Spinal cord (tissue), 10 donors: ENCODE measurements around the gene RHOT2. TPM values are rescaled to one million over a fixed set of nuclear protein-coding genes. Genes with fewer than 3 reads are reported as not detected.
"Not testable (repeated sequence)": the region's sequence is repeated elsewhere in the genome, so short reads cannot be mapped to it uniquely, and the experiment has no call there.

Experiments used
- DNase-seq, 6 donors: peaks; one replicate each; pipeline versions ENCODE4 v3.0.0 to v3.0.0-alpha.2; 2013 to 2015; ENCODE audit warnings: low spot score in 6 of 6, low read depth in 4 of 6
- H3K27ac ChIP-seq: one replicate; pipeline ENCODE4 v1.5.1; 2013; ENCODE audit warnings: low read depth, low read length, control low read depth
- H3K27me3 ChIP-seq: one replicate; pipeline ENCODE4 v1.6.1; 2013; ENCODE audit warnings: low read length; ENCODE audit not compliant: control insufficient read depth, insufficient read depth
- H3K36me3 ChIP-seq: one replicate; pipeline ENCODE4 v1.6.1; 2013; ENCODE audit warnings: low read length; ENCODE audit not compliant: control insufficient read depth, insufficient read depth
- H3K4me1 ChIP-seq: one replicate; pipeline ENCODE4 v1.6.1; 2013; ENCODE audit warnings: low read length; ENCODE audit not compliant: control insufficient read depth, insufficient read depth
- H3K4me3 ChIP-seq: one replicate; pipeline ENCODE4 v1.5.1; 2013; ENCODE audit warnings: low read depth, low read length, control low read depth
- H3K9me3 ChIP-seq: one replicate; pipeline ENCODE4 v1.6.1; 2013; ENCODE audit warnings: low read length; ENCODE audit not compliant: control insufficient read depth, insufficient read depth
- WGBS: methylation state at CpG from one replicate; pipeline ENCODE4 v1.1.5; 2013; ENCODE audit warnings: missing lambda C conversion rate; ENCODE audit not compliant: insufficient coverage; 5-methylcytosine and 5-hydroxymethylcytosine counted together
- polyA plus RNA-seq, 2 donors: library from polyadenylated mRNA; unstranded; fragments of 120-200 nt; gene quantifications; one replicate each; pipeline ENCODE4 v1.2.1, GENCODE V29; 2013; ENCODE audit not compliant: insufficient read length in 2 of 2
- total RNA-seq, 2 donors: library from RNA; depleted of rRNA in 1 of 2; stranded (reverse); fragments of 120-200 nt in 1 of 2; fragments of >200 nt in 1 of 2; gene quantifications; one replicate each; pipeline versions ENCODE4 v1.2.3 to v1.2.4, GENCODE V29; 2013 to 2014
- donor health status: healthy.

The RHOT2 gene
- total and polyA plus RNA-seq, 4 donors = 20.7 to 115 (median 71.3) TPM

GRCh38 chr16:712740-713250 lies 44.9 kb downstream of the RHOT2 start:
- peaks cover 15% of the 10 kb centered on the region for H3K27me3 ChIP-seq
- not testable (repeated sequence) for H3K9me3 ChIP-seq, H3K27ac ChIP-seq, H3K4me3 ChIP-seq, DNase-seq
- peaks cover 19% of the 10 kb centered on the region for H3K36me3 ChIP-seq
- peaks cover 78% of the 10 kb centered on the region for H3K4me1 ChIP-seq
- 48% methylated on average over 7 of the region's 13 CpGs for WGBS

GRCh38 chr16:714079-714478 lies 46.1 kb downstream of the RHOT2 start:
- H3K9me3 ChIP-seq = no peaks in the 10 kb centered on the region
- H3K27me3 ChIP-seq = peaks cover 11% of the 10 kb centered on the region
- 64% methylated on average over 11 of the region's 11 CpGs for WGBS
- no peak for DNase-seq
- peak overlapping the region; percentile 59 for H3K27ac ChIP-seq
- peak overlapping the region; percentile 34 for H3K4me3 ChIP-seq
- peaks cover 32% of the 10 kb centered on the region for H3K36me3 ChIP-seq
- peaks cover 78% of the 10 kb centered on the region for H3K4me1 ChIP-seq

DNA sequence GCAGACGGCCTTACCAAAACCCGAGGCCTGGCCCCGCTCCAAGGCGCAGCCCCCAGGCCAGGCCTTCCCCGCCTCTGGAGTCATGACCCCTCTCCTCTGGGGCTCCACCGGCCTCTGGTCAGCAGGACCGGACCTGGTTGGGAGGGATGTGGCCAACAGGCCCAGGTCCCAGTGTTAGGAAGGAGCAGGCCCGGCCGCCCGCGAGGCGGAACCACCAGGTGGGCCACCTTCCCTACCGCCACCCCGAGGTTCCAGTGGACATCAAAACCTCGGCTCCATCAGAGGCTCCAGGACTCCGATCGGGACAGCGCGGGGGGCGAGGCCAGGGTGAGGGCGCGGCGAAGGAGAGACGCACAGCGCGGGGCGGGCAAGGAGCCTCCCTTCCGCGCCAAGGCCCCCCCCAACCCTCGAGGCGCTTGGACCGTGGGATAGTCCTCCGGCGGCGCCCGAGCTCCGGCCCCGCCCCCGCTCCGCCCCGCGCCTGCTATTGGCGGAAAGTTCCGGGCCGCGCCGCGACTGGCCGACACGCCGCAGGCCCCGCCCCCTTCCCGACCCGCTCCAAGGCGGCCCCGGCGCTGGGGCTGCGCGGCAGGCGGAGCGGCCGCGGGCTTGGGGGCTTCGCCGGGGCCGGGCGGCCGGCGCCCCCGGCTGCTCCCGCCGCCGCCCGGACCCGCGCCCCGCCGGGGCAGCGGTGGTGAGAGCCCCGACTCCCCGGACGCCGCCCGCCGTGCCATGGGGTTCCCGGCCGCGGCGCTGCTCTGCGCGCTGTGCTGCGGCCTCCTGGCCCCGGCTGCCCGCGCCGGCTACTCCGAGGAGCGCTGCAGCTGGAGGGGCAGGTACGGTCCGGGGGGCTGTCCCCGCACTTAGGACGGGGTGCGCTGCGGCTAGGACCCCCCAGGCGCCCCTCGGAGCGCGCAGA lies 46.9 kb downstream of the RHOT2 start, which contains the start of gene METRN:
METRN (plus strand) TSS at position 561 of the 919 bp plus-strand sequence; CDS start at position 733, 172 bp downstream.
- Histone ChIP-seq H3K36me3 (peaks cover 35% of the 10 kb centered on the region), H3K4me1 (peaks cover 78% of the 10 kb centered on the region), H3K27ac (peak within 1 kb of the TSS; percentile 96), H3K9me3 (no peaks in the 10 kb centered on the region), H3K4me3 (peak within 1 kb of the TSS; percentile 59), H3K27me3 (peaks cover 11% of the 10 kb centered on the region)
- DNase-seq = peak in 5 of 6 donors; percentile 75 to 97 (median 86)
- WGBS = 3% methylated on average over 108 of the region's 108 CpGs

DNA sequence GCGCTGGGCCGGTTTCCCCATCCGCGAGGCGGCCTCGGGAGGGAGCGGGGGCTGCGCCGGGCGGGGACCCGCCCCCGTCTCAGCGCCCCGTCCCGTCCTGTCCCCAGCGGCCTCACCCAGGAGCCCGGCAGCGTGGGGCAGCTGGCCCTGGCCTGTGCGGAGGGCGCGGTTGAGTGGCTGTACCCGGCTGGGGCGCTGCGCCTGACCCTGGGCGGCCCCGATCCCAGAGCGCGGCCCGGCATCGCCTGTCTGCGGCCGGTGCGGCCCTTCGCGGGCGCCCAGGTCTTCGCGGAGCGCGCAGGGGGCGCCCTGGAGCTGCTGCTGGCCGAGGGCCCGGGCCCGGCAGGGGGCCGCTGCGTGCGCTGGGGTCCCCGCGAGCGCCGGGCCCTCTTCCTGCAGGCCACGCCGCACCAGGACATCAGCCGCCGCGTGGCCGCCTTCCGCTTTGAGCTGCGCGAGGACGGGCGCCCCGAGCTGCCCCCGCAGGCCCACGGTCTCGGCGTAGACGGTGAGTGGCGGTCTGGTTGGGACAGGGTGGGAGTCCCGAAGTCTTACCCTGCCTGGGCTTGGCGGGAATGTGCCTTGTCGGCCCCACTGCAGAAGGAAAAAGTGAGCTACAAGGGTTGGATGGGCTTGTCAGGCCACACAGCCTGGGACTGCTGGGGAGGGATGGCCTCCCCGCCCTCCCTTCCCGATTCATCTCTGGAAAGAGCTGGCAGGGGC lies 47.7 kb downstream of the RHOT2 start:
- DNase-seq = peak in 1 of 6 donors; percentile 66
- Histone ChIP-seq H3K27me3 (peaks cover 11% of the 10 kb centered on the region), H3K4me1 (peaks cover 78% of the 10 kb centered on the region), H3K36me3 (peaks cover 32% of the 10 kb centered on the region), H3K27ac (peak overlapping the region; percentile 96), H3K4me3 (peak overlapping the region; percentile 59), H3K9me3 (no peaks in the 10 kb centered on the region)
- WGBS = under 1% methylated on average over 73 of the region's 74 CpGs

DNA sequence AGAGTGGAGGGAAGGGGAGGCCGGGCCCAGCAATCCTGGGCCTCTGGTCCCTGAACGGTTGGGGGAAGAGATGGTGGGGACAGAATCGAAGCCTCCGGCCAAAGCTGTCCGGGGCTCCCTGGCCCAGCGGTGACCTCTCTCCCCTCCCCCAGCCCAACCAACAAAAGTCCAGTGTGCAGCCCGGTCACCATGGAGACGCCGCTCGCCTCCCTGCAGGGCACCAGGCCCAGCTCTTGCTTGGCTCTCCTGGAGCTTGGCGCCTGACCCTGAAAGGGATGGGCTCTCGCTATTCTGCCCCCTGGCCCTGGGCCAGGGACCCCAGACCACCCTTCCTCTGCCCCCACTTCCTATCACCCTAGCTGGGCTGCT lies 48.3 kb downstream of the RHOT2 start:
- 3% methylated on average over 9 of the region's 12 CpGs for WGBS
- H3K4me1 ChIP-seq = peaks cover 74% of the 10 kb centered on the region
- H3K27ac ChIP-seq = peak overlapping the region; percentile 96
- DNase-seq = peak in 4 of 6 donors; percentile 69 to 93 (median 82)
- no peaks in the 10 kb centered on the region for H3K9me3 ChIP-seq
- peak overlapping the region; percentile 59 for H3K4me3 ChIP-seq
- peaks cover 30% of the 10 kb centered on the region for H3K36me3 ChIP-seq
- peaks cover 11% of the 10 kb centered on the region for H3K27me3 ChIP-seq

- WGBS = 49% methylated on average over 24 of the region's 29 CpGs
- peaks cover 72% of the 10 kb centered on the region for H3K4me1 ChIP-seq
Measured at GRCh38 chr16:716768-717325, 48.9 kb downstream of the RHOT2 start.

GRCh38 chr16:717450-718245 lies 49.7 kb downstream of the RHOT2 start:
- 22% methylated on average over 32 of the region's 32 CpGs for WGBS
- H3K27me3 ChIP-seq = peaks cover 11% of the 10 kb centered on the region
- peaks cover 76% of the 10 kb centered on the region for H3K4me1 ChIP-seq
- DNase-seq = peak in 3 of 6 donors; percentile 72 to 91 (median 91)
- H3K9me3 ChIP-seq = no peaks in the 10 kb centered on the region
- H3K4me3 ChIP-seq = peak overlapping the region; percentile 59
- H3K27ac ChIP-seq = peak overlapping the region; percentile 96
- peaks cover 42% of the 10 kb centered on the region for H3K36me3 ChIP-seq

More at GRCh38 chr16:716768-717325, 48.9 kb downstream of the RHOT2 start:
- Histone ChIP-seq H3K4me3 (peak overlapping the region; percentile 59), H3K36me3 (peaks cover 34% of the 10 kb centered on the region), H3K27me3 (peaks cover 11% of the 10 kb centered on the region), H3K9me3 (no peaks in the 10 kb centered on the region), H3K27ac (peak overlapping the region; percentile 96)
- DNase-seq = no peak

DNA sequence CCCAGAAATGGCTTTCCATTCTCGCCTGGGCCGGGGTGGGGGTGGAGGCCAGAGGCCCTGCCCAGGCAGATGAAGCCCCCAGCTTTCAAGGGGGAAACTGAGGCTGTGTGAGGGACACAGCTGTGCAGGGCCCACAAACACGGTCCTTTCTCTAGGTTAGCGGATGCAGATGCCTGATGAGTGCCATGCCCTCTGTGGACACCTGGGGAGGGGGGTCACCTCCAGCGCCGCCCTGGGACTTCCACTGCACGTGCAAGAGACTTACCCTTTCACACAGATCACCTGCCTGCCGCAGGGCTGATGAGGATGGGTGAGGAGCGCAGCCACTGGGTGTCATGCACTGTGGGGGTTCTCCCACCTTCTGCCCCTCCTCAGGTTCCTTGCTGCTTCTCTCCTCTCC lies 50.5 kb downstream of the RHOT2 start:
- WGBS = 63% methylated on average over 5 of the region's 9 CpGs
- H3K4me1 ChIP-seq = peaks cover 84% of the 10 kb centered on the region

More for the DNA sequence above, 50.5 kb downstream of the RHOT2 start:
- no peak for DNase-seq
- Histone ChIP-seq H3K27ac (peak overlapping the region; percentile 96), H3K9me3 (no peaks in the 10 kb centered on the region), H3K4me3 (peak overlapping the region; percentile 59), H3K36me3 (peaks cover 49% of the 10 kb centered on the region), H3K27me3 (peaks cover 11% of the 10 kb centered on the region)
